SK-N-SH treated with all-trans-retinoic acid at 6 μM for 48 hours (cell line): ENCODE measurements around the gene LYL1.

Experiments
- ARNTL ChIP-seq: fragments of 450-650 bp; formaldehyde crosslinking; IDR thresholded peaks from 2 replicates; pipeline ENCODE4 v1.5.0; 2020; ENCODE audit warnings: low read depth, mild to moderate bottlenecking, moderate library complexity, borderline replicate concordance
- CREB5 ChIP-seq: fragments of 250-450 bp; sonication (Bioruptor Pico); IDR thresholded peaks from 2 replicates; pipeline ENCODE4 v1.5.1; 2020; ENCODE audit warnings: low read depth, mild to moderate bottlenecking, moderate library complexity
- CSDC2 ChIP-seq: fragments of 250-450 bp; sonication (Bioruptor Pico); IDR thresholded peaks from 2 replicates; pipeline ENCODE4 v1.5.0; 2020; ENCODE audit warnings: mild to moderate bottlenecking, moderate library complexity
- ESRRG ChIP-seq: fragments of 250-450 bp; sonication (Bioruptor Pico); IDR thresholded peaks from 2 replicates; pipeline ENCODE4 v1.6.1; 2021; ENCODE audit warnings: mild to moderate bottlenecking
- OSR1 ChIP-seq: fragments of 250-450 bp; sonication (Bioruptor Pico); IDR thresholded peaks from 2 replicates; pipeline ENCODE4 v1.8.0; 2022; ENCODE audit warnings: moderate library complexity, mild to moderate bottlenecking, inconsistent platforms
- RARB ChIP-seq: fragments of 250-450 bp; sonication (Bioruptor Pico); IDR thresholded peaks from 2 replicates; pipeline ENCODE4 v1.8.0; 2021; ENCODE audit warnings: mild to moderate bottlenecking, moderate library complexity
- SNAI2 ChIP-seq: fragments of 250-450 bp; sonication (Bioruptor Pico); IDR thresholded peaks from 2 replicates; pipeline ENCODE4 v1.5.0; 2020; ENCODE audit warnings: mild to moderate bottlenecking, moderate library complexity
- ZNF565 ChIP-seq: fragments of 450-650 bp; formaldehyde crosslinking; conservative IDR thresholded peaks from 2 replicates; pipeline ENCODE4 v1.5.0; 2020; ENCODE audit warnings: low read depth, mild to moderate bottlenecking, moderate library complexity
- ZNF70 ChIP-seq: fragments of 450-650 bp; formaldehyde crosslinking; IDR thresholded peaks from 2 replicates; pipeline ENCODE4 v1.5.0; 2020; ENCODE audit warnings: mild to moderate bottlenecking, moderate library complexity
- TF ChIP-seq, protein P1 (sequence below): fragments of 250-450 bp; sonication (Bioruptor Pico); IDR thresholded peaks from 2 replicates; pipeline ENCODE4 v1.8.0; 2020; ENCODE audit warnings: mild to moderate bottlenecking, moderate library complexity, borderline replicate concordance

DNA sequence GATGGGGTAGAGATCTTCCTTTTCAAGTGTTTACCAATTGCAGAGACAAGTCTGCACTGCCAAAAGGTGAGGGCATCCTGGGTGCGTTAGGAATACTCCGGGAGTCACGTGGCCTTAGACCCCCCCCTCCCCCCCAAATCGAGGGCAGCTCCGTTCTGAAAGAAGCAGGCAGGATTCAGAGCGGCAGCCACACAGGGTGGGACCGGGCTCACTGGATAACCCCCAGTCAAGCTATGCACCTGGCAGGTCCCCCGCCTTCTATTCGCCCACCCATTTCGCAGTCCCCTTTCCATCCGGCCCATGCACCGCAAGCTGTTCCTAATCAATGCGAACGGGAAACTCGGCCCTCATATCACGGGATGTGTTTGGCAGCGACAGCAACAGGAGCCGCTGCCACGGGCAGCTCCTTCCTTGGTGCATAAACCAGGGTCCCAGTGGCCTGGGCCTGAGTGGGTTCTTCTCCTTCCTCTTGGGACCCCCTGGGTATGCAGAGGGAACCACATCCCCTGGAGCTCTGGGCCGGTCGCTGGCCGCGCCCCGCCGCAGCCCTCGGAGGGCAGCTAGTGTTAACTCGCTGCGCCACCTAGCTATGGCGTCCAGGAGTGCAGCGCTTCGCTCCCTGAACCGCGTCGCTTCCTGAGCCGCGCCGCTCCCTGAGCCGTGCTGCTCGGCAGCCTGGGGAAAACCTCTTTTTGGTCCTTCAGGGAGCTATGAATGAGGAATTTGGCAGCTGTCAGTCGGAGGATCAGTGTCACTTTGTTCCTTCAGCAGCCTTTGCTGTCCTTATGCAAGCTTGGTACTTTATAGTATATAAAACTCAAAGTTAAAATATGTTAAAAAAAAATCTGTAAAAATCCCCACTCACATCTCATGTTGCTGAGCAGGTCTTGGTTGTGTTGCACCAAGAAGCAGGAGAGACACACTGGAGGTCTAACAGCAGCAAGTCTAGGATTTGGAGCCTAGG lies 41.4 kb downstream of the LYL1 start:
- no peak for TF ChIP-seq ARNTL (CRISPR knock-in tag)
- no peak for TF ChIP-seq OSR1 (CRISPR knock-in tag)
- no peak for TF ChIP-seq ZNF565 (CRISPR knock-in tag)
- no peak for TF ChIP-seq RARB
- TF ChIP-seq ZNF70 (CRISPR knock-in tag), result no peak
- TF ChIP-seq, protein P1, sequence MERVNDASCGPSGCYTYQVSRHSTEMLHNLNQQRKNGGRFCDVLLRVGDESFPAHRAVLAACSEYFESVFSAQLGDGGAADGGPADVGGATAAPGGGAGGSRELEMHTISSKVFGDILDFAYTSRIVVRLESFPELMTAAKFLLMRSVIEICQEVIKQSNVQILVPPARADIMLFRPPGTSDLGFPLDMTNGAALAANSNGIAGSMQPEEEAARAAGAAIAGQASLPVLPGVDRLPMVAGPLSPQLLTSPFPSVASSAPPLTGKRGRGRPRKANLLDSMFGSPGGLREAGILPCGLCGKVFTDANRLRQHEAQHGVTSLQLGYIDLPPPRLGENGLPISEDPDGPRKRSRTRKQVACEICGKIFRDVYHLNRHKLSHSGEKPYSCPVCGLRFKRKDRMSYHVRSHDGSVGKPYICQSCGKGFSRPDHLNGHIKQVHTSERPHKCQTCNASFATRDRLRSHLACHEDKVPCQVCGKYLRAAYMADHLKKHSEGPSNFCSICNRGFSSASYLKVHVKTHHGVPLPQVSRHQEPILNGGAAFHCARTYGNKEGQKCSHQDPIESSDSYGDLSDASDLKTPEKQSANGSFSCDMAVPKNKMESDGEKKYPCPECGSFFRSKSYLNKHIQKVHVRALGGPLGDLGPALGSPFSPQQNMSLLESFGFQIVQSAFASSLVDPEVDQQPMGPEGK, result no peak
- TF ChIP-seq CREB5, result no peak
- no peak for TF ChIP-seq SNAI2 (CRISPR knock-in tag)
- TF ChIP-seq CSDC2 (CRISPR knock-in tag), result no peak
- no peak for TF ChIP-seq ESRRG (CRISPR knock-in tag)
